ACHN (cell line): ENCODE results near the gene MYO18B.

ENCODE experiments used
- DNase-seq: peaks from one replicate; pipeline ENCODE4 v3.0.0-alpha.2; 2015
- in situ Hi-C: cut with HindIII; loops from 2 replicates; pipeline ENCODE4 v1.10.0; 2017; ENCODE audit warnings: low sequenced_read_pairs, low pct_ligation_motif_present, low pct_unique_long_range_greater_than_20kb

MYO18B gene

GRCh38 chr22:26035523-26035922 is 293.5 kb downstream of the MYO18B start:
- DNase-seq: no peak
- in situ Hi-C loops: no loop called here

GRCh38 chr22:26038365-26038764 is 296.4 kb downstream of the MYO18B start:
- in situ Hi-C loops: no loop called here
- DNase-seq: no peak

- no peak for DNase-seq
- in situ Hi-C loops: no loop called here
Observed at GRCh38 chr22:26041931-26042330, 299.9 kb downstream of the MYO18B start.

- in situ Hi-C loops: no loop called here
- no peak for DNase-seq
Observed at GRCh38 chr22:26043031-26043430, 301.0 kb downstream of the MYO18B start.

- in situ Hi-C loops: no loop called here
- no peak for DNase-seq
Observed at GRCh38 chr22:26045051-26045450, 303.1 kb downstream of the MYO18B start.

GRCh38 chr22:26045860-26046259 is 303.9 kb downstream of the MYO18B start:
- no peak for DNase-seq
- in situ Hi-C loops: no loop called here

- DNase-seq: no peak
- in situ Hi-C loops: no loop called here
Observed at GRCh38 chr22:26047516-26047915, 305.5 kb downstream of the MYO18B start.

GRCh38 chr22:26047920-26048319 is 305.9 kb downstream of the MYO18B start:
- in situ Hi-C loops: no loop called here
- no peak for DNase-seq

- DNase-seq: no peak
- in situ Hi-C loops: no loop called here
Observed at GRCh38 chr22:26050079-26050478, 308.1 kb downstream of the MYO18B start.

- in situ Hi-C loops: no loop called here
- DNase-seq: no peak
Observed at GRCh38 chr22:26053737-26054316, 311.8 kb downstream of the MYO18B start.

GRCh38 chr22:26054841-26055605 is 313.0 kb downstream of the MYO18B start:
- DNase-seq: no peak
- in situ Hi-C loops: no loop called here

- DNase-seq: no peak
- in situ Hi-C loops: no loop called here
Observed at GRCh38 chr22:26055693-26056092, 313.7 kb downstream of the MYO18B start.

GRCh38 chr22:26056455-26057200 is 314.6 kb downstream of the MYO18B start:
- in situ Hi-C loops: no loop called here
- no peak for DNase-seq

GRCh38 chr22:26057731-26058130 is 315.7 kb downstream of the MYO18B start:
- in situ Hi-C loops: no loop called here
- no peak for DNase-seq

GRCh38 chr22:26064048-26064447 is 322.1 kb downstream of the MYO18B start:
- DNase-seq: no peak
- in situ Hi-C loops: no loop called here

- DNase-seq: no peak
- in situ Hi-C loops: no loop called here
Observed at GRCh38 chr22:26065847-26066246, 323.9 kb downstream of the MYO18B start.

- DNase-seq: no peak
Observed at GRCh38 chr22:26066534-26066933, 324.5 kb downstream of the MYO18B start.

GRCh38 chr22:26068571-26068970 is 326.6 kb downstream of the MYO18B start:
- in situ Hi-C loops: no loop called here
- DNase-seq: no peak

More at GRCh38 chr22:26066534-26066933, 324.5 kb downstream of the MYO18B start:
- in situ Hi-C loops: no loop called here

- no peak for DNase-seq
- in situ Hi-C loops: no loop called here
Observed at GRCh38 chr22:26072621-26073020, 330.6 kb downstream of the MYO18B start.

GRCh38 chr22:26075251-26075650 is 333.3 kb downstream of the MYO18B start:
- no peak for DNase-seq
- in situ Hi-C loops: no loop called here
